Measurements from ENCODE around the gene PRTN3. TPM values are rescaled to one million over a fixed set of nuclear protein-coding genes. Genes with fewer than 3 reads are reported as not detected.

Gene PRTN3
- total and polyA plus RNA-seq, 5 donors from 2014 or later = not detected

DNA sequence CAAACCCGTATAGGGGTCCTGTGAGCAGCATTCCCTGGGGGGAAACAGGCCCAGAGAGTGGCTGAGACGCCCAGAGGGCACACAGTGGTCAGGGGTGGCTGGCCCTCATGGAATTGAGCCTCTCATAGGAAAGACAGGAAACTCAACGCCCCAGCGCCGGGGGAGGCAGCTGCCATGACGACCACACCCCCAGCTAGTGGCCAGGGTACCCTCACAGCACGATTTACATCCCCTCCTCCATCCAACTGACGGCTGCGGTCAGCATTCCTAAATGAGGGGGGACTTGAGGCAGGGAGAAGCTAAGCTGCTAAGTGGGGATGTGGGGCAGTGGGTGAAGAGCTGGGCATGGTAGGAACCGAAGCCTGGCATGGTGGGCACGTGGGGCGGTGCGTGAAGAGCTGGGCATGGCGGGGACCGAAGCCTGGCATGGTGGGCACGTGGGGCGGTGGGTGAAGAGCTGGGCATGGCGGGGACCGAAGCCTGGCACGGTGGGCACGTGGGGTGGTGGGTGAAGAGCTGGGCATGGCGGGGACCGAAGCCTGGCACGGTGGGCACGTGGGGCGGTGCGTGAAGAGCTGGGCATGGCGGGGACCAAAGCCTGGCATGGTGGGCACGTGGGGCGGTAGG is 42.2 kb downstream of the PRTN3 start:
- Histone ChIP-seq H3K36me3 (ENCODE audit: control insufficient read depth, insufficient read depth, low read length) (peaks cover 51% of the 10 kb centered on the region), H3K27ac (ENCODE audit: insufficient read depth, low read length, poor library complexity, severe bottlenecking) (no peak overlapping the region), H3K4me1 (ENCODE audit: control insufficient read depth, insufficient read depth, low read length, poor library complexity, severe bottlenecking) (no peaks in the 10 kb centered on the region), H3K4me3 (ENCODE audit: low read depth, low read length) (no peak overlapping the region), H3K27me3 (ENCODE audit: control insufficient read depth, insufficient read depth, low read length) (no peaks in the 10 kb centered on the region), H3K9me3 (ENCODE audit: control insufficient read depth in 2 of 2, low read length in 2 of 2) (no peaks in the 10 kb centered on the region)
- ATAC-seq (ENCODE audit: low read depth in 2 of 2) (no peak), DNase-seq (no peak)
- Mint-ChIP-seq H3K4me1 (peaks cover 0 to 8% (median 0%) of the 10 kb centered on the region in 4 donors), H3K27ac (no peak overlapping the region), H3K4me3 (no peak overlapping the region), H3K27me3 (no peaks in the 10 kb centered on the region), H3K36me3 (no peaks in the 10 kb centered on the region), H3K9me3 (no peaks in the 10 kb centered on the region)

GRCh38 chr19:883661-884211 is 42.9 kb downstream of the PRTN3 start:
- no peaks in the 10 kb centered on the region for H3K36me3 Mint-ChIP-seq
- H3K27ac Mint-ChIP-seq = no peak overlapping the region
- no peaks in the 10 kb centered on the region for H3K9me3 ChIP-seq (ENCODE audit: control insufficient read depth in 2 of 2, low read length in 2 of 2)
- no peaks in the 10 kb centered on the region for H3K27me3 Mint-ChIP-seq
- no peak overlapping the region for H3K4me3 Mint-ChIP-seq
- H3K27ac ChIP-seq (ENCODE audit: insufficient read depth, low read length, poor library complexity, severe bottlenecking) = no peak overlapping the region
- H3K4me3 ChIP-seq (ENCODE audit: low read depth, low read length) = no peak overlapping the region
- DNase-seq (no peak), ATAC-seq (ENCODE audit: low read depth in 2 of 2) (no peak)
- peaks cover 54% of the 10 kb centered on the region for H3K36me3 ChIP-seq (ENCODE audit: control insufficient read depth, insufficient read depth, low read length)
- no peaks in the 10 kb centered on the region for H3K9me3 Mint-ChIP-seq
- no peaks in the 10 kb centered on the region for H3K27me3 ChIP-seq (ENCODE audit: control insufficient read depth, insufficient read depth, low read length)
- H3K4me1 Mint-ChIP-seq = peaks cover 0 to 13% (median 0%) of the 10 kb centered on the region in 4 donors
- H3K4me1 ChIP-seq (ENCODE audit: control insufficient read depth, insufficient read depth, low read length, poor library complexity, severe bottlenecking) = no peaks in the 10 kb centered on the region

DNA sequence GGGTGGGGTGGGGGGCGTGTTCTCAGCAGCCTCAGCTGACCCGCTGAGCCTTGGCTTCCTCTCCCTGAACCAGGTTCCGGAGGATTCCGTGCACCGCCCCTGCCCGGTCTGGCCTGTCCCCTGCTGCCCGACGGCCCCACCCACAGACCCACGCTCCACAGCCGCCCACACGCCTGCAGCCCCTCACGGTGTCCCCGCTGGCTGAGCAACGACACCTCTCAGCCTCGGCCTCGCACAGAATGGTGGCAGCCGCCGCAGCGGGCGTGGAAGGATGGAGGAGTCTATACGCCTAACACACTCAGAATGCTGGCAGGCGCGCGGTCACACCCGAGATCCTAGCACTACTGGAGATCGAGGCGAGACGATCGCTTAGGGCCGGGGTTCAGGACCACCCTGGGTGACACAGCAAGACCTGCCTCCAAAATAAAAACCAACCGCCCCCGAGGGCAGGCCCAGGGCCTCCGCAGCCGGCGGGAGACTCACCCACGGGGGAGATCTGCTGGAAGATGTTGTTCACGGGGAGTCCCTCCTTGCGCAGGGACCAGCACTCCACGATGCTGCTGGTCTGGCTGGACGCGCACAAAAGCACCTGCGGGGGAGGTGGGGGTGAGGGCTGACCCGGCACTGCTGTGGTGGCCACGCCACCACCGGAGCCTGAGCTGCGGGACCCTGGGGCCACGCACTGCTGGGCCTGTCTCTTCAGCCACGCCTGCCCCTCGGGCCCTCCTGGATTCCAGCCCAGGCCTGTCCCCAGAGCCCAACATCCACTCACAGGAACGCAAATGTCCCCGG is 43.8 kb downstream of the PRTN3 start:
- no peak overlapping the region for H3K27ac ChIP-seq (ENCODE audit: insufficient read depth, low read length, poor library complexity, severe bottlenecking)
- H3K36me3 Mint-ChIP-seq = no peaks in the 10 kb centered on the region
- ATAC-seq (ENCODE audit: low read depth in 2 of 2) (no peak), DNase-seq (no peak)
- H3K27ac Mint-ChIP-seq = no peak overlapping the region
- peaks cover 0 to 22% (median 0%) of the 10 kb centered on the region in 4 donors for H3K4me1 Mint-ChIP-seq
- no peaks in the 10 kb centered on the region for H3K27me3 ChIP-seq (ENCODE audit: control insufficient read depth, insufficient read depth, low read length)
- H3K9me3 Mint-ChIP-seq = no peaks in the 10 kb centered on the region
- H3K4me1 ChIP-seq (ENCODE audit: control insufficient read depth, insufficient read depth, low read length, poor library complexity, severe bottlenecking) = no peaks in the 10 kb centered on the region
- H3K4me3 ChIP-seq (ENCODE audit: low read depth, low read length) = no peak overlapping the region
- H3K9me3 ChIP-seq (ENCODE audit: control insufficient read depth in 2 of 2, low read length in 2 of 2) = no peaks in the 10 kb centered on the region
- no peak overlapping the region for H3K4me3 Mint-ChIP-seq
- H3K36me3 ChIP-seq (ENCODE audit: control insufficient read depth, insufficient read depth, low read length) = peaks cover 60% of the 10 kb centered on the region
- no peaks in the 10 kb centered on the region for H3K27me3 Mint-ChIP-seq

- no peak for DNase-seq
- Histone ChIP-seq H3K4me1 (ENCODE audit: control insufficient read depth, insufficient read depth, low read length, poor library complexity, severe bottlenecking) (peaks cover 2% of the 10 kb centered on the region), H3K9me3 (ENCODE audit: control insufficient read depth in 2 of 2, low read length in 2 of 2) (no peaks in the 10 kb centered on the region), H3K27ac (ENCODE audit: insufficient read depth, low read length, poor library complexity, severe bottlenecking) (no peak overlapping the region), H3K36me3 (ENCODE audit: control insufficient read depth, insufficient read depth, low read length) (peaks cover 68% of the 10 kb centered on the region), H3K4me3 (ENCODE audit: low read depth, low read length) (no peak overlapping the region), H3K27me3 (ENCODE audit: control insufficient read depth, insufficient read depth, low read length) (no peaks in the 10 kb centered on the region)
- peaks cover 0 to 32% (median 2%) of the 10 kb centered on the region in 4 donors for H3K4me1 Mint-ChIP-seq
- no peaks in the 10 kb centered on the region for H3K9me3 Mint-ChIP-seq
- H3K36me3 Mint-ChIP-seq = no peaks in the 10 kb centered on the region
- ATAC-seq (ENCODE audit: low read depth in 2 of 2) = no peak
- H3K27ac Mint-ChIP-seq = no peak overlapping the region
- no peak overlapping the region for H3K4me3 Mint-ChIP-seq
- no peaks in the 10 kb centered on the region for H3K27me3 Mint-ChIP-seq
Measured at GRCh38 chr19:885536-886224, 44.9 kb downstream of the PRTN3 start.

- Mint-ChIP-seq H3K4me3 (no peak overlapping the region), H3K27ac (no peak overlapping the region), H3K36me3 (no peaks in the 10 kb centered on the region), H3K4me1 (peaks cover 0 to 37% (median 4%) of the 10 kb centered on the region in 4 donors), H3K9me3 (no peaks in the 10 kb centered on the region), H3K27me3 (no peaks in the 10 kb centered on the region)
- Histone ChIP-seq H3K27me3 (ENCODE audit: control insufficient read depth, insufficient read depth, low read length) (no peaks in the 10 kb centered on the region), H3K36me3 (ENCODE audit: control insufficient read depth, insufficient read depth, low read length) (peaks cover 55% of the 10 kb centered on the region), H3K9me3 (ENCODE audit: control insufficient read depth in 2 of 2, low read length in 2 of 2) (no peaks in the 10 kb centered on the region), H3K4me3 (ENCODE audit: low read depth, low read length) (no peak overlapping the region), H3K27ac (ENCODE audit: insufficient read depth, low read length, poor library complexity, severe bottlenecking) (no peak overlapping the region), H3K4me1 (ENCODE audit: control insufficient read depth, insufficient read depth, low read length, poor library complexity, severe bottlenecking) (peaks cover 7% of the 10 kb centered on the region)
- DNase-seq (no peak), ATAC-seq (ENCODE audit: low read depth in 2 of 2) (no peak)
Measured at GRCh38 chr19:887072-887471, 46.3 kb downstream of the PRTN3 start.

GRCh38 chr19:887599-887998 is 46.8 kb downstream of the PRTN3 start:
- Mint-ChIP-seq H3K4me1 (peaks cover 0 to 36% (median 4%) of the 10 kb centered on the region in 4 donors), H3K27me3 (no peaks in the 10 kb centered on the region), H3K27ac (peak overlapping the region in 1 of 3 donors; percentile 69), H3K9me3 (no peaks in the 10 kb centered on the region), H3K4me3 (peak overlapping the region in 1 of 4 donors; percentile 46), H3K36me3 (no peaks in the 10 kb centered on the region)
- no peaks in the 10 kb centered on the region for H3K27me3 ChIP-seq (ENCODE audit: control insufficient read depth, insufficient read depth, low read length)
- H3K27ac ChIP-seq (ENCODE audit: insufficient read depth, low read length, poor library complexity, severe bottlenecking) = no peak overlapping the region
- peaks cover 12% of the 10 kb centered on the region for H3K4me1 ChIP-seq (ENCODE audit: control insufficient read depth, insufficient read depth, low read length, poor library complexity, severe bottlenecking)
- H3K36me3 ChIP-seq (ENCODE audit: control insufficient read depth, insufficient read depth, low read length) = peaks cover 51% of the 10 kb centered on the region
- no peak for ATAC-seq (ENCODE audit: low read depth in 2 of 2)
- no peak for DNase-seq
- no peak overlapping the region for H3K4me3 ChIP-seq (ENCODE audit: low read depth, low read length)
- H3K9me3 ChIP-seq (ENCODE audit: control insufficient read depth in 2 of 2, low read length in 2 of 2) = no peaks in the 10 kb centered on the region

- peak in 2 of 3 donors; percentile 14 to 59 for DNase-seq
- peaks cover 5% of the 10 kb centered on the region for H3K27me3 Mint-ChIP-seq
- no peaks in the 10 kb centered on the region for H3K27me3 ChIP-seq (ENCODE audit: control insufficient read depth, insufficient read depth, low read length)
- H3K9me3 ChIP-seq (ENCODE audit: control insufficient read depth in 2 of 2, low read length in 2 of 2) = no peaks in the 10 kb centered on the region
- H3K4me3 ChIP-seq (ENCODE audit: low read depth, low read length) = no peak overlapping the region
- peak; percentile 54 to 60 for ATAC-seq (ENCODE audit: low read depth in 2 of 2)
- peaks cover 15% of the 10 kb centered on the region for H3K4me1 ChIP-seq (ENCODE audit: control insufficient read depth, insufficient read depth, low read length, poor library complexity, severe bottlenecking)
- H3K27ac Mint-ChIP-seq = peak overlapping the region; percentile 71 to 96 (median 81)
- no peak overlapping the region for H3K27ac ChIP-seq (ENCODE audit: insufficient read depth, low read length, poor library complexity, severe bottlenecking)
- H3K4me1 Mint-ChIP-seq = peaks cover 4 to 45% (median 12%) of the 10 kb centered on the region in 4 donors
- no peaks in the 10 kb centered on the region for H3K9me3 Mint-ChIP-seq
- no peaks in the 10 kb centered on the region for H3K36me3 Mint-ChIP-seq
- peaks cover 43% of the 10 kb centered on the region for H3K36me3 ChIP-seq (ENCODE audit: control insufficient read depth, insufficient read depth, low read length)
- H3K4me3 Mint-ChIP-seq = peak overlapping the region; percentile 65 to 82 (median 79)
Measured at GRCh38 chr19:888581-889385, 48.0 kb downstream of the PRTN3 start.
